Measurements from ENCODE around the gene AOC2. TPM values are rescaled to one million over a fixed set of nuclear protein-coding genes. Genes with fewer than 3 reads are reported as not detected.
A peak's percentile ranks its signal among the peaks of the same experiment; 100 is the strongest.

AOC2 gene
- total and polyA plus RNA-seq, 2 of the 13 experiments (the other 11 are each of a cell fraction or from before 2014, with no cell fraction given) = 1.2 to 3.3 TPM

GRCh38 chr17:42898147-42898811, 53.9 kb downstream of the AOC2 start (continued):
- TF ChIP-seq SKIL (CRISPR knock-in tag; IDR thresholded peaks at IDR 0.05; ENCODE audit: borderline replicate concordance) = peak; percentile 83
- no peak for TF ChIP-seq TBX3 (IDR thresholded peaks at IDR 0.05; ENCODE audit: borderline replicate concordance)
- peak; percentile 51; the same call in 1 of the 2 replicates for TF ChIP-seq NCOR1 (IDR thresholded peaks at IDR 0.05; ENCODE audit: borderline replicate concordance, low read length)
- no peak for TF ChIP-seq RBM22 (optimal IDR thresholded peaks at IDR 0.05; ENCODE audit: low read length)
- 0 out of 2 replicates have a peak, but pooled peaks have one; percentile 9 for TF ChIP-seq ZNF772 (CRISPR knock-in tag; IDR thresholded peaks at IDR 0.05)
- no peak for TF ChIP-seq HMGA1 (CRISPR knock-in tag; conservative IDR thresholded peaks at IDR 0.05)
- TF ChIP-seq, protein P1, sequence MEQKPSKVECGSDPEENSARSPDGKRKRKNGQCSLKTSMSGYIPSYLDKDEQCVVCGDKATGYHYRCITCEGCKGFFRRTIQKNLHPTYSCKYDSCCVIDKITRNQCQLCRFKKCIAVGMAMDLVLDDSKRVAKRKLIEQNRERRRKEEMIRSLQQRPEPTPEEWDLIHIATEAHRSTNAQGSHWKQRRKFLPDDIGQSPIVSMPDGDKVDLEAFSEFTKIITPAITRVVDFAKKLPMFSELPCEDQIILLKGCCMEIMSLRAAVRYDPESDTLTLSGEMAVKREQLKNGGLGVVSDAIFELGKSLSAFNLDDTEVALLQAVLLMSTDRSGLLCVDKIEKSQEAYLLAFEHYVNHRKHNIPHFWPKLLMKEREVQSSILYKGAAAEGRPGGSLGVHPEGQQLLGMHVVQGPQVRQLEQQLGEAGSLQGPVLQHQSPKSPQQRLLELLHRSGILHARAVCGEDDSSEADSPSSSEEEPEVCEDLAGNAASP (CRISPR knock-in tag; IDR thresholded peaks at IDR 0.05; ENCODE audit: borderline replicate concordance) = peak; percentile 88; the same call in 1 of the 2 replicates
- no peak for TF ChIP-seq ATF1 (CRISPR knock-in tag; IDR thresholded peaks at IDR 0.05)
- peak; percentile 38; the same call in 1 of the 2 replicates for TF ChIP-seq MEIS2 (CRISPR knock-in tag; IDR thresholded peaks at IDR 0.05)
- TF ChIP-seq PRDM4 (CRISPR knock-in tag; IDR thresholded peaks at IDR 0.05; ENCODE audit: borderline replicate concordance) = no peak
- TF ChIP-seq ZNF850 (CRISPR knock-in tag; conservative IDR thresholded peaks at IDR 0.05) = 0 out of 2 replicates have a peak, but pooled peaks have one; percentile 17
- TF ChIP-seq REPIN1 (CRISPR knock-in tag; IDR thresholded peaks at IDR 0.05; ENCODE audit: borderline replicate concordance, low read depth) = no peak
- peak; percentile 66 for TF ChIP-seq ZNF687 (CRISPR knock-in tag; IDR thresholded peaks at IDR 0.05)
- TF ChIP-seq KLF12 (CRISPR knock-in tag; IDR thresholded peaks at IDR 0.05; ENCODE audit: borderline replicate concordance) = peak; percentile 63; the same call in 1 of the 2 replicates
- TF ChIP-seq, protein P2, sequence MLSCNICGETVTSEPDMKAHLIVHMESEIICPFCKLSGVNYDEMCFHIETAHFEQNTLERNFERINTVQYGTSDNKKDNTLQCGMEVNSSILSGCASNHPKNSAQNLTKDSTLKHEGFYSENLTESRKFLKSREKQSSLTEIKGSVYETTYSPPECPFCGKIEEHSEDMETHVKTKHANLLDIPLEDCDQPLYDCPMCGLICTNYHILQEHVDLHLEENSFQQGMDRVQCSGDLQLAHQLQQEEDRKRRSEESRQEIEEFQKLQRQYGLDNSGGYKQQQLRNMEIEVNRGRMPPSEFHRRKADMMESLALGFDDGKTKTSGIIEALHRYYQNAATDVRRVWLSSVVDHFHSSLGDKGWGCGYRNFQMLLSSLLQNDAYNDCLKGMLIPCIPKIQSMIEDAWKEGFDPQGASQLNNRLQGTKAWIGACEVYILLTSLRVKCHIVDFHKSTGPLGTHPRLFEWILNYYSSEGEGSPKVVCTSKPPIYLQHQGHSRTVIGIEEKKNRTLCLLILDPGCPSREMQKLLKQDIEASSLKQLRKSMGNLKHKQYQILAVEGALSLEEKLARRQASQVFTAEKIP (CRISPR knock-in tag; IDR thresholded peaks at IDR 0.05; ENCODE audit: borderline replicate concordance) = no peak

Measured in HepG2 (cell line).